Camera-type eye (tissue), 1 donor: ENCODE data around the gene OR6P1. TPM values are rescaled to one million over a fixed set of nuclear protein-coding genes. Genes with fewer than 3 reads are reported as not detected.

Experiments
- total RNA-seq: library from RNA; depleted of rRNA; stranded (reverse); fragments of >200 nt; gene quantifications from one replicate; pipeline ENCODE4 v1.2.3, GENCODE V29; 2014

OR6P1 gene
- not detected for total RNA-seq

DNA sequence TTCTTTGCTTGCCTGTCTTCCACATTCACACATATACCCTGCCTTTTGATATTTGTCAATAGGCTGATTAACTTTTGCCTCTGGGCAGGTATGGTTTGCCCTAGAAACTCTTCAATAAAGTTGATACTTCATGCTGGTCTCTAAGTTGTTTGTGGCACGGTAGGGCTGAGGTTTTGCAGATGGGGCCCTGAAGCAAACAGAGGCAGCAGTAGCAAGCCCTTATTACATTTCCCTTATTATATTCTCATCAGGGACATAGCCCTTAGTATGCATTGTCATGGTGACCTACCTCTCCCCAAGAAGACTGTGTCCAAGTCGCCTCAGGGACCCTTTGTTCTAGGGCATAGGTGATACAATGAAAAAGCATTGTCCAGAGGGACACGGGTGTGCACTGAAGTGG, at the start of gene OR6P1:
TSS of gene OR6P1 (minus strand) at position 101 of the 400 bp plus-strand sequence. CDS start 6,976 bp downstream, outside the sequence.

GRCh38 chr1:158604968-158605367, 34.6 kb upstream of the OR6P1 start, which contains the start of gene OR10Z1:
Gene OR10Z1, plus strand, starts transcription at chr1:158605268. Its CDS starts 1,171 bp downstream, at chr1:158606439.

DNA sequence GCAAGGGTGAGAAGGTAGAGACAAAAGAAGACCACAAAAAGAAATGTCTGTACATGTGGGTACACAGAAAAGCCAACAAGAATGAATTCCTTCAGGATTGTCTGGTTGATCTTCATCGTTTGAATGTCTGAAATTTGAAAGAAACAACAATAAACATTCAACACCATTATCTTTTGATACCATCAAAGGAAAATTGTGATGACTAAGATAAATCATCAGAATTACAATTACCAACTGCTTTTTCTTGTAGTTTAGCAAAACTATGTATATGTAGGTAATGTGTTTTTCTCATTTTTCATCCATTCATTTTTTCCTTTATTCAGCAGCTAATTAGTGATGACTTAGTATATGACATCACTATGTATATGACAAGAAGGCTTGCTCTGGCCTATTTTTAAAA, 9.4 kb upstream of the OR6P1 start, which contains the start of gene OR10X1:
TSS of gene OR10X1 (minus strand) at position 167 of the 400 bp plus-strand sequence. CDS start at position 167, 0 bp downstream.

GRCh38 chr1:158554352-158554751, 16.0 kb downstream of the OR6P1 start, which contains the start of gene OR6Y1:
Gene OR6Y1, minus strand, starts transcription at chr1:158554405. Its CDS starts 6,300 bp downstream, at chr1:158548105.

Other genes with a start within 250 kb of the OR6P1 start
- not detected for gene CD1B, start 239.0 kb downstream of the OR6P1 start, total RNA-seq
- not detected for gene CD1E, start 216.7 kb downstream of the OR6P1 start, total RNA-seq
- not detected for gene OR10T2, start 171.1 kb downstream of the OR6P1 start, total RNA-seq
- not detected for gene OR10K2, start 144.3 kb downstream of the OR6P1 start, total RNA-seq
- gene OR10K1, start 108.7 kb downstream of the OR6P1 start, total RNA-seq = not detected
- gene OR10R2, start 98.4 kb downstream of the OR6P1 start, total RNA-seq = 0.44 TPM
- gene OR6Y1, start 16.2 kb downstream of the OR6P1 start, total RNA-seq = not detected
- gene OR10X1, start 9.3 kb upstream of the OR6P1 start, total RNA-seq = not detected
- gene OR10Z1, start 34.7 kb upstream of the OR6P1 start, total RNA-seq = not detected
- gene SPTA1, start 116.1 kb upstream of the OR6P1 start, total RNA-seq = 12.0 TPM
- gene OR6K2, start 130.1 kb upstream of the OR6P1 start, total RNA-seq = not detected
- not detected for gene OR6K3, start 150.1 kb upstream of the OR6P1 start, total RNA-seq
- not detected for gene OR6K6, start 184.1 kb upstream of the OR6P1 start, total RNA-seq
- not detected for gene OR6N1, start 201.6 kb upstream of the OR6P1 start, total RNA-seq
- gene OR6N2, start 210.6 kb upstream of the OR6P1 start, total RNA-seq = not detected